Measurements from ENCODE around the gene ITK. TPM values are rescaled to one million over a fixed set of nuclear protein-coding genes. Genes with fewer than 3 reads are reported as not detected.

Gene ITK
- total RNA-seq, 1 experiment from 2014 or later = not detected

GRCh38 chr5:157286761-157287211 lies 106.1 kb downstream of the ITK start:
- BruUV-seq (replicated peaks) = no TSS peak
- peaks cover 37% of the 10 kb centered on the region for H3K4me1 ChIP-seq
- intact Hi-C loops (cut with micrococcal nuclease; ENCODE audit: unreplicated experiment) = no loop called here
- H3K4me3 ChIP-seq (ENCODE audit: low read depth, low read length) = no peak overlapping the region
- peaks cover 38% of the 10 kb centered on the region for H3K4me1 Mint-ChIP-seq (ENCODE audit: low read depth, unreplicated experiment)
- H3K9me3 Mint-ChIP-seq (ENCODE audit: unreplicated experiment) = no peaks in the 10 kb centered on the region
- no peak overlapping the region for H3K4me3 Mint-ChIP-seq (ENCODE audit: unreplicated experiment)
- H3K27ac Mint-ChIP-seq (ENCODE audit: unreplicated experiment) = no peak overlapping the region
- no peak for DNase-seq
- no peaks in the 10 kb centered on the region for H3K27me3 ChIP-seq (replicated peaks; ENCODE audit: control insufficient read depth, insufficient read depth, low read length)
- TF ChIP-seq CTCF (IDR thresholded peaks at IDR 0.05; ENCODE audit: insufficient read depth in 1 of 2, low read depth in 1 of 2, low read length in 1 of 2, severe bottlenecking in 1 of 2, unreplicated experiment in 1 of 2) = no peak
- H3K27me3 Mint-ChIP-seq (ENCODE audit: insufficient read depth, unreplicated experiment) = no peaks in the 10 kb centered on the region
- no peaks in the 10 kb centered on the region for H3K36me3 Mint-ChIP-seq (ENCODE audit: insufficient read depth, unreplicated experiment)
- POLR2A ChIA-PET = no interaction called here
- no peaks in the 10 kb centered on the region for H3K36me3 ChIP-seq (ENCODE audit: control insufficient read depth, insufficient read depth, low read length)
- CTCF ChIA-PET = interaction anchor here (1.2 kb wide), 1 partner anchor 19 kb away, joined by 3 read pairs; no protein-coding TSS in a partner anchor
- H3K9me3 ChIP-seq = no peaks in the 10 kb centered on the region

GRCh38 chr5:157288405-157289163 lies 107.9 kb downstream of the ITK start:
- intact Hi-C loops (cut with micrococcal nuclease; ENCODE audit: unreplicated experiment) = no loop called here
- DNase-seq = no peak
- POLR2A ChIA-PET = no interaction called here
- Mint-ChIP-seq H3K36me3 (ENCODE audit: insufficient read depth, unreplicated experiment) (no peaks in the 10 kb centered on the region), H3K4me3 (ENCODE audit: unreplicated experiment) (no peak overlapping the region), H3K27me3 (ENCODE audit: insufficient read depth, unreplicated experiment) (no peaks in the 10 kb centered on the region), H3K4me1 (ENCODE audit: low read depth, unreplicated experiment) (peaks cover 40% of the 10 kb centered on the region), H3K9me3 (ENCODE audit: unreplicated experiment) (no peaks in the 10 kb centered on the region), H3K27ac (ENCODE audit: unreplicated experiment) (no peak overlapping the region)
- Histone ChIP-seq H3K36me3 (ENCODE audit: control insufficient read depth, insufficient read depth, low read length) (no peaks in the 10 kb centered on the region), H3K27me3 (replicated peaks; ENCODE audit: control insufficient read depth, insufficient read depth, low read length) (no peaks in the 10 kb centered on the region), H3K9me3 (no peaks in the 10 kb centered on the region), H3K4me1 (peaks cover 37% of the 10 kb centered on the region), H3K4me3 (ENCODE audit: low read depth, low read length) (no peak overlapping the region)
- CTCF ChIA-PET = no interaction called here
- no TSS peak for BruUV-seq (replicated peaks)
- no peak for TF ChIP-seq CTCF (IDR thresholded peaks at IDR 0.05; ENCODE audit: insufficient read depth in 1 of 2, low read depth in 1 of 2, low read length in 1 of 2, severe bottlenecking in 1 of 2, unreplicated experiment in 1 of 2)

GRCh38 chr5:157289164-157289819 lies 108.7 kb downstream of the ITK start:
- ChIA-PET POLR2A (no interaction called here), CTCF (no interaction called here)
- Mint-ChIP-seq H3K4me1 (ENCODE audit: low read depth, unreplicated experiment) (peaks cover 40% of the 10 kb centered on the region), H3K36me3 (ENCODE audit: insufficient read depth, unreplicated experiment) (no peaks in the 10 kb centered on the region), H3K9me3 (ENCODE audit: unreplicated experiment) (no peaks in the 10 kb centered on the region), H3K4me3 (ENCODE audit: unreplicated experiment) (no peak overlapping the region), H3K27ac (ENCODE audit: unreplicated experiment) (peak overlapping the region; percentile 77), H3K27me3 (ENCODE audit: insufficient read depth, unreplicated experiment) (no peaks in the 10 kb centered on the region)
- peaks cover 37% of the 10 kb centered on the region for H3K4me1 ChIP-seq
- no peak overlapping the region for H3K4me3 ChIP-seq (ENCODE audit: low read depth, low read length)
- BruUV-seq (replicated peaks) = no TSS peak
- no peaks in the 10 kb centered on the region for H3K9me3 ChIP-seq
- DNase-seq = no peak
- no peaks in the 10 kb centered on the region for H3K36me3 ChIP-seq (ENCODE audit: control insufficient read depth, insufficient read depth, low read length)
- intact Hi-C loops (cut with micrococcal nuclease; ENCODE audit: unreplicated experiment) = no loop called here
- H3K27me3 ChIP-seq (replicated peaks; ENCODE audit: control insufficient read depth, insufficient read depth, low read length) = no peaks in the 10 kb centered on the region
- TF ChIP-seq CTCF (IDR thresholded peaks at IDR 0.05; ENCODE audit: insufficient read depth in 1 of 2, low read depth in 1 of 2, low read length in 1 of 2, severe bottlenecking in 1 of 2, unreplicated experiment in 1 of 2) = no peak
